ENCODE data around the gene UBE2I. TPM values are rescaled to one million over a fixed set of nuclear protein-coding genes. Genes with fewer than 3 reads are reported as not detected.

Gene UBE2I
- total RNA-seq, 1 experiment from 2014 or later: 212 TPM

DNA sequence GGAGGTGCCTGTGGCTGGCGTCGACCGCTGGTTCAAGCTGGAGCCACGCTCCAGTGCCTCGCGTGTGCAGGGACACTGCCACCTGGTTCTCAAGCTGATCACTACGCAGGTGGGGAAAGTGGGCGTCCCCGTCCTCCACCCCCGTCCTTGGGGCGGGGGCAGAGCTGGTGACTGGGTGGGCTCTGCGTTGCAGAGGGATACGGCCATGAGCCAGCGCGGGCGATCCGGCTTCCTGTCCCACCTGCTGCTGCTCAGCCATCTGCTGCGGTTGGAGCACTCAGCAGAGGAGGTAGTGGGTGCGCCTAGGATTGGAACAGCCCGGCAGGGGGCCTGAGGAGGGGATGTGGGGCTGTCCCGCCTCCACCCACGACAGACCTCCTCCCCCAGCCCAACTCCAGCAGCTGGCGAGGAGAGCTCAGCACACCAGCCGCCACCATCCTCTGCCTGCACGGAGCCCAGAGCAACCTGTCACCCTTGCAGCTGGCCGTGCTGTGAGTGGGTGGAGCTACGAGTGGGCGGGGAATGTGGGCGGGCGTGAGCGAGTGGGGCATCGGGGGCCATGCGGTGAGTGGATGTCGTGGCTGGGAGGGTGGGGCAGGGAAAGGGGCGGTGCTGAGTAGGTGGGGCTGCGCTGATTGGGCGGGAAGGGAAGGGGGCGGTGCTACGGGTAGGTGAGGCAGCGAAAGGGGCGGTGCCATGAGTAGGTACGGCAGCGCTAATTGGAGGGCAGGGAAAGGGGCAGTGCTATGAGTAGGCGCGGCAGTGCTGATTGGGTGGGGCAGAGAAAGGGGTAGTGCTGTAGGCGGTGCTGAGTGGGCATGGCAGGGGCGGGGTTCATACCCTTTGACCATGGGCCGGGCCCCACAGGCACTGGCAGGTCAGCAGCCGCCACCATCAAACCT is 33.3 kb downstream of the UBE2I start:
- DNase-seq (ENCODE audit: low read depth, low spot score) (peak; percentile 95), ATAC-seq (peak; percentile 98)
- ChIA-PET RAD21 (ENCODE audit: low non-redundant PET in 1 of 2, low total read pairs in 2 of 2, uncharacterized antibody in 2 of 2, unreplicated experiment in 2 of 2) (no interaction called here), CTCF (interaction anchor here (0.6 kb wide), 2 partner anchors 21 to 627 kb away, joined by 3 to 4 read pairs; no protein-coding TSS in a partner anchor), POLR2A (interaction anchor here (0.6 to 1.2 kb wide), 4 partner anchors 9 to 276 kb away, joined by 4 to 10 read pairs (median 4); partner anchors contain the start of gene BAIAP3)
- Histone ChIP-seq H3K4me1 (ENCODE audit: control insufficient read depth in 1 of 2, insufficient read depth in 2 of 2, low read length in 2 of 2) (peaks cover 9 to 19% of the 10 kb centered on the region in 2 experiments; a peak in 3 of 4 replicates), H3K79me2 (ENCODE audit: insufficient read depth, low read length) (no peaks in the 10 kb centered on the region), H2AFZ (ENCODE audit: low read depth, low read length, poor library complexity, severe bottlenecking) (no peak overlapping the region), H4K20me1 (ENCODE audit: insufficient read depth) (no peaks in the 10 kb centered on the region), H3K9me3 (ENCODE audit: control insufficient read depth in 1 of 2, insufficient read depth in 1 of 2, low read depth in 1 of 2, low read length in 2 of 2) (no peaks in the 10 kb centered on the region), H3K9ac (ENCODE audit: low read length) (no peak overlapping the region), H3K4me3 (replicated peaks in 1 of 2; ENCODE audit: low read depth in 1 of 2, low read length in 2 of 2) (no peak overlapping the region), H3K36me3 (ENCODE audit: control insufficient read depth in 1 of 2, insufficient read depth in 2 of 2, low read length in 2 of 2) (no peaks in the 10 kb centered on the region), H3K9me2 (ENCODE audit: insufficient read depth) (no peaks in the 10 kb centered on the region), H3K27ac (ENCODE audit: low read depth, low read length) (peak overlapping the region; percentile 22; the same call in 1 of the 2 replicates), H3K27me3 (ENCODE audit: insufficient read depth, low read length) (no peaks in the 10 kb centered on the region), H3K4me2 (ENCODE audit: low read length) (peak overlapping the region; percentile 59)
- intact Hi-C loops (cut with micrococcal nuclease): no loop called here
- TF ChIP-seq RAD21 (IDR thresholded peaks at IDR 0.05; ENCODE audit: low read depth) (no peak), EGR1 (IDR thresholded peaks at IDR 0.05; ENCODE audit: low read depth) (peak; percentile 88), YY1 (IDR thresholded peaks at IDR 0.05; ENCODE audit: extremely low read depth, insufficient replicate concordance, low read depth, low read length) (no peak), POLR2AphosphoS5 (IDR thresholded peaks at IDR 0.05; ENCODE audit: low read depth, low read length) (peak; percentile 32; the same call in 1 of the 2 replicates), SP1 (IDR thresholded peaks at IDR 0.05; ENCODE audit: low read depth) (peak; percentile 92)
- TF ChIP-seq, protein P1, sequence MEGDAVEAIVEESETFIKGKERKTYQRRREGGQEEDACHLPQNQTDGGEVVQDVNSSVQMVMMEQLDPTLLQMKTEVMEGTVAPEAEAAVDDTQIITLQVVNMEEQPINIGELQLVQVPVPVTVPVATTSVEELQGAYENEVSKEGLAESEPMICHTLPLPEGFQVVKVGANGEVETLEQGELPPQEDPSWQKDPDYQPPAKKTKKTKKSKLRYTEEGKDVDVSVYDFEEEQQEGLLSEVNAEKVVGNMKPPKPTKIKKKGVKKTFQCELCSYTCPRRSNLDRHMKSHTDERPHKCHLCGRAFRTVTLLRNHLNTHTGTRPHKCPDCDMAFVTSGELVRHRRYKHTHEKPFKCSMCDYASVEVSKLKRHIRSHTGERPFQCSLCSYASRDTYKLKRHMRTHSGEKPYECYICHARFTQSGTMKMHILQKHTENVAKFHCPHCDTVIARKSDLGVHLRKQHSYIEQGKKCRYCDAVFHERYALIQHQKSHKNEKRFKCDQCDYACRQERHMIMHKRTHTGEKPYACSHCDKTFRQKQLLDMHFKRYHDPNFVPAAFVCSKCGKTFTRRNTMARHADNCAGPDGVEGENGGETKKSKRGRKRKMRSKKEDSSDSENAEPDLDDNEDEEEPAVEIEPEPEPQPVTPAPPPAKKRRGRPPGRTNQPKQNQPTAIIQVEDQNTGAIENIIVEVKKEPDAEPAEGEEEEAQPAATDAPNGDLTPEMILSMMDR (IDR thresholded peaks at IDR 0.05 in 2 of 3, conservative IDR thresholded peaks at IDR 0.05 in 1 of 3; ENCODE audit: borderline replicate concordance in 1 of 3, insufficient read depth in 1 of 3, low read depth in 2 of 3, low read length in 2 of 3): peak in 1 of 3 experiments; percentile 13; a peak in 1 of 6 replicates
- TF ChIP-seq, protein P2, sequence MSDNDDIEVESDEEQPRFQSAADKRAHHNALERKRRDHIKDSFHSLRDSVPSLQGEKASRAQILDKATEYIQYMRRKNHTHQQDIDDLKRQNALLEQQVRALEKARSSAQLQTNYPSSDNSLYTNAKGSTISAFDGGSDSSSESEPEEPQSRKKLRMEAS (IDR thresholded peaks at IDR 0.05): peak; percentile 62; the same call in 1 of the 2 replicates
- TF ChIP-seq, protein P3, sequence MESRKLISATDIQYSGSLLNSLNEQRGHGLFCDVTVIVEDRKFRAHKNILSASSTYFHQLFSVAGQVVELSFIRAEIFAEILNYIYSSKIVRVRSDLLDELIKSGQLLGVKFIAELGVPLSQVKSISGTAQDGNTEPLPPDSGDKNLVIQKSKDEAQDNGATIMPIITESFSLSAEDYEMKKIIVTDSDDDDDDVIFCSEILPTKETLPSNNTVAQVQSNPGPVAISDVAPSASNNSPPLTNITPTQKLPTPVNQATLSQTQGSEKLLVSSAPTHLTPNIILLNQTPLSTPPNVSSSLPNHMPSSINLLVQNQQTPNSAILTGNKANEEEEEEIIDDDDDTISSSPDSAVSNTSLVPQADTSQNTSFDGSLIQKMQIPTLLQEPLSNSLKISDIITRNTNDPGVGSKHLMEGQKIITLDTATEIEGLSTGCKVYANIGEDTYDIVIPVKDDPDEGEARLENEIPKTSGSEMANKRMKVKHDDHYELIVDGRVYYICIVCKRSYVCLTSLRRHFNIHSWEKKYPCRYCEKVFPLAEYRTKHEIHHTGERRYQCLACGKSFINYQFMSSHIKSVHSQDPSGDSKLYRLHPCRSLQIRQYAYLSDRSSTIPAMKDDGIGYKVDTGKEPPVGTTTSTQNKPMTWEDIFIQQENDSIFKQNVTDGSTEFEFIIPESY (IDR thresholded peaks at IDR 0.05; ENCODE audit: extremely low read depth, insufficient replicate concordance, low read length): no peak
- TF ChIP-seq, protein P4, sequence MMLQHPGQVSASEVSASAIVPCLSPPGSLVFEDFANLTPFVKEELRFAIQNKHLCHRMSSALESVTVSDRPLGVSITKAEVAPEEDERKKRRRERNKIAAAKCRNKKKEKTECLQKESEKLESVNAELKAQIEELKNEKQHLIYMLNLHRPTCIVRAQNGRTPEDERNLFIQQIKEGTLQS (IDR thresholded peaks at IDR 0.05): no peak
- TF ChIP-seq, protein P5, sequence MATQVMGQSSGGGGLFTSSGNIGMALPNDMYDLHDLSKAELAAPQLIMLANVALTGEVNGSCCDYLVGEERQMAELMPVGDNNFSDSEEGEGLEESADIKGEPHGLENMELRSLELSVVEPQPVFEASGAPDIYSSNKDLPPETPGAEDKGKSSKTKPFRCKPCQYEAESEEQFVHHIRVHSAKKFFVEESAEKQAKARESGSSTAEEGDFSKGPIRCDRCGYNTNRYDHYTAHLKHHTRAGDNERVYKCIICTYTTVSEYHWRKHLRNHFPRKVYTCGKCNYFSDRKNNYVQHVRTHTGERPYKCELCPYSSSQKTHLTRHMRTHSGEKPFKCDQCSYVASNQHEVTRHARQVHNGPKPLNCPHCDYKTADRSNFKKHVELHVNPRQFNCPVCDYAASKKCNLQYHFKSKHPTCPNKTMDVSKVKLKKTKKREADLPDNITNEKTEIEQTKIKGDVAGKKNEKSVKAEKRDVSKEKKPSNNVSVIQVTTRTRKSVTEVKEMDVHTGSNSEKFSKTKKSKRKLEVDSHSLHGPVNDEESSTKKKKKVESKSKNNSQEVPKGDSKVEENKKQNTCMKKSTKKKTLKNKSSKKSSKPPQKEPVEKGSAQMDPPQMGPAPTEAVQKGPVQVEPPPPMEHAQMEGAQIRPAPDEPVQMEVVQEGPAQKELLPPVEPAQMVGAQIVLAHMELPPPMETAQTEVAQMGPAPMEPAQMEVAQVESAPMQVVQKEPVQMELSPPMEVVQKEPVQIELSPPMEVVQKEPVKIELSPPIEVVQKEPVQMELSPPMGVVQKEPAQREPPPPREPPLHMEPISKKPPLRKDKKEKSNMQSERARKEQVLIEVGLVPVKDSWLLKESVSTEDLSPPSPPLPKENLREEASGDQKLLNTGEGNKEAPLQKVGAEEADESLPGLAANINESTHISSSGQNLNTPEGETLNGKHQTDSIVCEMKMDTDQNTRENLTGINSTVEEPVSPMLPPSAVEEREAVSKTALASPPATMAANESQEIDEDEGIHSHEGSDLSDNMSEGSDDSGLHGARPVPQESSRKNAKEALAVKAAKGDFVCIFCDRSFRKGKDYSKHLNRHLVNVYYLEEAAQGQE (IDR thresholded peaks at IDR 0.05; ENCODE audit: low read depth): no peak
- BruUV-seq (replicated peaks): no TSS peak

Data from HCT116 (cell line).